Measurements from ENCODE around the gene HDAC5.
"Not testable (repeated sequence)": the region's sequence is repeated elsewhere in the genome, so short reads cannot be mapped to it uniquely, and the experiment has no call there.

The HDAC5 gene

GRCh38 chr17:44132275-44132821, 8.9 kb upstream of the HDAC5 start:
- FAIRE-seq: no peak

- not testable (repeated sequence) for FAIRE-seq
Measured at GRCh38 chr17:44131372-44131771, 7.9 kb upstream of the HDAC5 start.

DNA sequence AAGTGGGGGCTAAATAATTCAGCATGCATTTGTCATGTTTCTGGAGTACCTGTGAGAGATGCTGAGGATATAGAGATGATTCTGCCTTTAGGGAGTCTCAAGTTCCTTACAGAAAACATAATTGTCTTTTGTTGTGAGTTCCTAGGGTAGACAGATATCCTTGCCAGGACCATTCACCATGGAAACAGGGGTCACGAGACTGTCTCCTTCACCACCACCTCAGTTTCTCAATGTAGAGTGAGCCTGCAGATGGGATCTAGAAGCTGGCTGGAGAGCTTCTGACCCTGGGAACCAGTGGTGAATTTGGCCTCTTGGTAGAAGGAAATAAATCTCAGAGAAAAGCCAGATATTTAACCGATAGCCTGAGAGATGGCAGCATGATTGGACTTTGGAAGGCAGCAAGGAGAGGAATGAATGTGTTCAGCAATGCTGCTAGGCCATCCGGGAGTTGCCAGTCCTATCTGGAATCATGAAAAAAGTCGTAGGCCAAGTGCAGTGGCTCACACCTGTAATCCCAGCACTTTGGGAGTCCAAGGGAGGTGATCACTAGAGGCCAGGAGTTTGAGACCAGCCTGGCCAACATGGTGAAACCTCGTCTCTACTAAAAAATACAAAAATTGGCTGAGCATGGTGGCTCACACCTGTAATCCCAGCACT, 7.4 kb upstream of the HDAC5 start:
- FAIRE-seq: no peak

DNA sequence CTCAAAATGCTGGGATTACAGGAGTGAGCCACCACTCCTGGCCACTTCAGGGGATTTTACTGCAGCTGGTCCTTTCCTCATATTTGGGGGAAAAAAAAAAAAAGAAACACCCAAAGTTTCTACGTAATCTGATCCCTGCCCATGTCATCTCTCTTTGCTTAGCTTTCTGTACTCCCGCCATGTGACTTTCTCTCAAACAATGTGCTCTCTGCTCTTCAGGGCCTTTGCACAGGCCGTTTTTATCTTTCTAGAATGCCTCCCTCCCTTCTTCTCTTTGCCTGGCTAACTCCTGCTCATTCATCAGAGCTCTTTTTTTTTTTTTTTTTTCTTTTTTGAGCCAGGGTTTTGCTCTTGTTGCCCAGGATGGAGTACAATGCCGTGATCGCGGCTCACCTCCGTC, 4.9 kb upstream of the HDAC5 start:
- no peak for FAIRE-seq

GRCh38 chr17:44124118-44124438, 637 bp upstream of the HDAC5 start:
- FAIRE-seq: no peak

DNA sequence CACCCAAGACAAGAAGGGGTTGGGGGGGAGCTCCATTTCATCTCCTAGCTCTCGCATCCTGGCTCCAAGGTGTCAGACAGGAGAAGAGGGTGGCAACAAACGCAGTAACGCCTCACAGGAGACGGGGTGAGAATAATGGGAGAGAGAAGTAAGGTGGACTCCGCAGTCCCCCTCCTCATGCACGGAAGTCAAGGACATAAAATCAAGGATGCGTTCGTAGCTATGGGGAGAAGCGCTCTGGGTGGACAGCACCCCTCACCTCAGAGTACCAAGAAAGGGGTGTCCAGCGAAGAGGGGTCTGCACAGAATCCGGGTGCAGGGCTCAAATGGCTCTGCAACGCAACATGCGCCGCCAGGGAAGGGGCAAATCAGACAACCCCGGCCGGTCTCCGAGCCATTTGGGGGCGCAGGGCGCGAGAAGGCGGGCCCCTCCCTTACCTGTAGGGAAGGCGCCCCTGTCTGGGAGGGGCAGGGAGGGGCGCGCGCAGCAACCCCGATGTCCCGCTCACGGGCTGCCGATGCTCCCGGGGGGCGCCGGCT, 555 bp downstream of the HDAC5 start:
- FAIRE-seq: no peak

DNA sequence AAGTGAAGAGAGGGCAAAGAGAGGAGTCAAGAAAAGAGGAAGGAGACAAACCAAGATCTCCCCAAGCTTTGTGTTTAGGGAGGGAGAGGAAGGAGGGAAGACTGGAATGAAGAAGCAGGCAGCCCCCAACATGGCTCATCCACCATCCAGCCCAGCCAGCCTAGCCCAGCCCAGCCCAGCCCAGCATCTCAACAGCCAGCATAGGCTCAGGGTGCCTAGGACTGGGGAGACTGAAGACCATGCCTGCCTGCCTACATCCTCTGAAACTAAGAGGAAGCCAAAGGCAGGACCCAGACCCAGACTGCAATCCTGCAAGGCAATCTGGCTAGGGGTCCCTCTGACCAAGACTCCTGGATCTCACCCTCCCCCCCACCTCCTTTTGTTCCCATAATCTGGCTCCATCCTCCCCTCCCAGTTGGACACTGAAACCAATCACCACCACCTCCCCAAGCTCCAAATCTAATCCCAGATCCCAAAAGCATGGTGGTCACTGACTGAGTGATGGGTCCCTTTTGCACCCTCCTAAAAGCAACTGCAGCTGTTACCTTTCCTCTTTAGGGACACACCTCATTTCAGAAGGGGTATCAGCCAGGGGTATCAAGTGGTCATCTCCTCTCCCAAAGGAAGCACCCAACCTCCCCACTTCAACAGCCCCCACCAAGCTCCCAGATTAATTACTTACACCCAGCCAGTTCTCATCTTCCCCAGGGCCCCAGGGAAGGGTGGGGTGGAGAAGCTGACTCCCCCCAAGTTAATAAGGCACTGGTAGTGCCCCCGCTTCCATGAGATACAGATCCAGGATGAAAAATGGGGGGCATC, 1.2 kb downstream of the HDAC5 start:
- FAIRE-seq: no peak

GRCh38 chr17:44120851-44121605, 2.4 kb downstream of the HDAC5 start:
- no peak for FAIRE-seq

- FAIRE-seq: not testable (repeated sequence)
Measured at GRCh38 chr17:44120281-44120680, 3.2 kb downstream of the HDAC5 start.

DNA sequence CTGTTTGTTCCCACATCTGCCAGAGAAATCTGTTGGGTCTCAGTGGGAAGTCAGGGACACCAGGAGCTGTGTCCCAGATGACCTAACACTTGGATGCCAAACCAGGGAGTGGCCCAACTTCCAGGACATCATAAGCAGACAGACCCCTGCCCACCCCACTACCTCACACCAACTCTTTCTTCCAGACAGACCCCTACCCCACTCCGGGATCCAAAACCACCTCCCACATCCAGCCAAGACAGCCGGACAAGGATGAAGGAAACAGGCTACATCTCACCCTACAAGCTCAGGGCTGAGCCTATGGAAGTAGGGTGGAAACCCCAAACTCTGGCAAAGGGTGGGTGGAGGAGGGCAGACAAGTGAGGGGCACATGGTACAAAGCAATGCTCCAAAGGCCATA, 3.6 kb downstream of the HDAC5 start:
- FAIRE-seq: no peak

- FAIRE-seq: no peak
Measured at GRCh38 chr17:44119062-44119461, 4.4 kb downstream of the HDAC5 start.

- no peak for FAIRE-seq
Measured at GRCh38 chr17:44118427-44119050, 4.9 kb downstream of the HDAC5 start.

DNA sequence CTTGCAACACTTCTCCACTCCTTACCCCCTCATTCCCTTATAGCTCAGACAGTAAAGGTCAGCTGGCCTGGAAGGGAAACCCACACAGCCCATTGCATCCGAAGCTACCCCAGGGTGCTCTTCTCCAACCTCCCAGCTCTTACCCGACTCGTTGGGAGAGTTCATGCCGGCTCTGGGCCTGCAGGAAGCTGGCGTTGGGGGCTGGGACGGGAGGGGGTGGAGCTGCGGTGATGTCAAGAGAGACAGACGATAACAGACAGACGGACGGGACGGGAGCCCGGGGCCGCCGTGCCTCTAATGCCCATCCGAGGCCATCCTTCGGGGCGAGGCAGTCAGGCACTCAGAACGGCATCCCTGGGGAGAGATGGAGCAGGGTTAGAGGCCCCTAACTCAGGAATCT, 6.1 kb downstream of the HDAC5 start:
- FAIRE-seq: no peak

DNA sequence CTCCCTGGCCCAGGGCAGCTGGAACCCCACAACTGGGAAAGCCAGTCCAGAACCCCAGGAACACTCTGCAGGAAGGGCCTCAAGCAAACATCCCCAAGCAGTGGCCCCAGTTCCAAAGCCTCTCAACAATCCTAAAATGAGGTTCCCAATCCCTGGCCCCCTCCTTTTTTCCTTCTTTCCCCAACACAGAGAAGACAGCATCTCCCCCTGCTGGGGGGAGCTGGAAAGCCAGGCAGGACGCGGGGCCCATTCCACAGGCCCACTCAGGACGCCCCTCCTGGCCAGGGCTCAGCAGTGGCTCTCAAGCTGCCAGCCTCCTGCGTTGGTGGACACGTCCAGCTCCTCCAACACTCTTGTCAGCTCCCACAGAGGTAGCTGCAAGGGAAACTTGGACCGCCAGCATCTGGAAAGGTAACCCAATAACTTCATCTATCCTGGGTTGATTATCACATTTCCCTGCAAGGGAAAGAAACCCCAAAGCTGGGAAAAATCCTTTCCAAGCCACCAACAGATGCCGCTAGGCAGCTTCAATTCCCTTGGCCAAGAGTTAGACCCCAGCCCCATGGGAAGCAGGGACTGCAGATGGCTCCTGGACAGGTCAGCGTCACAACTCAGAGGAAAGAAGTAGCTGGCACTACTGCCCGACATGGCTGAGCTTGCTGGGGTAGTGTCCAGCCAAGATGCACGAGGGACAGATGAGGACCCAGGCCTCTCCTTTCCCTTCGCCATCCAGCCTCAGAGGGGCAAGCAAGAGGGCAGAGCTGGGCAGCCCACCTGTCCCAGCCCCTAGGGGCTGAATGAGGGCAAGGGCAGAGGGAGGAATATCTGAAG, 7.6 kb downstream of the HDAC5 start:
- FAIRE-seq: no peak

- FAIRE-seq: no peak
Measured at GRCh38 chr17:44113868-44114840, 9.3 kb downstream of the HDAC5 start.

DNA sequence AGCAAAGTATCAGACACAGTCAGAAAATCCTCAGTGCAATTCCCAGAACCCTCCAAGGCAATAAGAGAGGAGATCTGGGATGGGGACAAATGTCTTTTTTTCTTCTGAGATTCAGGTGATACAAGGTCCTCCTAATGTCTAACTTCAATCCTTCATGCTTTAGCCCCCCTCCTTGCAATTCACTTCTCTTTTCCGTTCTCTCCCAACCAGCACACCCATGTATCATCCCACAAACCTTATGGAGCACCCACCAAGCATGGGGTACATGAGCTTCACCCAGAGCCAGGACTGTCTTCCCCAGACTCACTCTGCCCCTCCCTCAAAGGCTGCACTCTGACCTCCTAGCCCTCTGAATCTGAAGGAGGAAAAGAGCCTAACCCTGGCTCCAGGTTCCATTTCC, 10.1 kb downstream of the HDAC5 start:
- FAIRE-seq: no peak

- no peak for FAIRE-seq
Measured at GRCh38 chr17:44112284-44113280, 10.9 kb downstream of the HDAC5 start.

DNA sequence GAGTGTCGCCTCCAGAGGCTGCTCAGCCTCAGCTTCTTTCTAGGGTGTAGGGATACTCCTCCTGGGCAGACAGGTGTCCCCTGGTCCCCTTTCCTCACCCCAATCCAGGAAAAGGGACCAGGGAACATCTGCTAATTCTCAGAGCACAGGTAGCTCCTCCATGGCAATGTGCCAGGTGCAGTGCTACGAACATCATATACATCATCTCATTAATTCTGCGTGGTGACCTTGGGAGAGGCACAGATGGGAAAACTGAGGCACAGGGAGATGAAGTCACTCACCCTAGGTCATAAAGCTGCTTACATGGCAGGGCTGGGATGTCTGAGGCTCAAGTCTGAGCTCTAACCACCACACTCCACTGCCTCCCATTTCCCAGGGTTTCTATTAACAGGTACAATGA, 11.7 kb downstream of the HDAC5 start:
- no peak for FAIRE-seq
